ENCODE measurements around the gene MTG2.

Gene MTG2

DNA sequence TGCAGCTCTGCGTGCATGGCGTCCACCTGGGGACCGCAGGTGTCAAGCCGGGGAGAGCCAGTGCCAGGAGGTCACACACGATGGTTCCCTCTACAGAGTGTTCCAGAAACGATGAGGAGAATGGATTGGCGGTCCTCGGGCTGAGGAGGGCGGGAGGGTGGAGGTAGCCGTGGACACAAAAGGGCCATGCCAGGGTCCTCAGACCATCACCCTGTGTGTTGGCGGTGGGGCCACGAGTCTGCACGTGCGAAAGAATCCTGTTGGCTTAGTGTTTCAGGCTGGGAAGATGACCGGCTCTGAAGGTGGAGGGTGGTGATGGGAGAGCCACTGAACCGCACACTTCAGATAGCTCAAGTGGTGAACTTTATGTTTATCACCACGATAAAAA is 23.6 kb downstream of the MTG2 start:
- DNase-seq (ENCODE audit: low read depth, low spot score), result no peak

DNA sequence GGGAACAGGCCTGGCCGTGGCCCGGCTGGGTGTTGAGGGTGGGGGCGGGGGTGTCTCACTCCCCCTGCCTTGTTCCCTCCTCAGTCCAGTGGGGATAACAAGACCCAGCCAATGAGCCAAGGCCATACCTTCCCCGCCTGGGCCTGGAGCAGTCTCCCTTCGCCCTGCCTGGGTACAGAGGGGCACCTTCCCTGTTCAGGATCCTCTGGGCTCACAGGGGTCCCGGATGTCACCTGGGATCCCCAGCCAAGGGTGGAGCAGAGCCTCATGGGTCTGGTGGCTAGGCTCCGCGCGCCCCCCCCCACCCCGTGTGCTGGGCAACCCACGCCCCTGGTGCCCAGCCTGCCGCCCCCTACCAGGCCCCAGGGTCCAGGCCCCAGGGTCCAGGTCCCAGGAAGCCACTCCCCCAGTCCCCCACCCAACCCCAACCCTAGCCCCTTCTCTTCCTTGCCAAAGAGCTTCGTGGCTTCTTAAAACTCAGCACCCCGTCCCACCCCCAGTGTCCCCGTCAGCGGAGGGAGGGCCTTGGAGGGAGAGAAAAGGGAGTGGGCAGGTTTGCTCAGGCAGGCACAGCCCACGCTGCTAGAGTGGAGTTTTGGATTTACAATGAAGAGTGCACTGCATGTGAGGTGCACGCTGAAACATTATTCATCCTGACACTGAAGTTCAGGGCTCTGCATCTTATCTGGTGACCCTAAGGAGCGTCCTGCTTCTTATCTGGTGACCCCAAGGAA is 25.4 kb downstream of the MTG2 start:
- DNase-seq (ENCODE audit: low read depth, low spot score), result no peak

DNA sequence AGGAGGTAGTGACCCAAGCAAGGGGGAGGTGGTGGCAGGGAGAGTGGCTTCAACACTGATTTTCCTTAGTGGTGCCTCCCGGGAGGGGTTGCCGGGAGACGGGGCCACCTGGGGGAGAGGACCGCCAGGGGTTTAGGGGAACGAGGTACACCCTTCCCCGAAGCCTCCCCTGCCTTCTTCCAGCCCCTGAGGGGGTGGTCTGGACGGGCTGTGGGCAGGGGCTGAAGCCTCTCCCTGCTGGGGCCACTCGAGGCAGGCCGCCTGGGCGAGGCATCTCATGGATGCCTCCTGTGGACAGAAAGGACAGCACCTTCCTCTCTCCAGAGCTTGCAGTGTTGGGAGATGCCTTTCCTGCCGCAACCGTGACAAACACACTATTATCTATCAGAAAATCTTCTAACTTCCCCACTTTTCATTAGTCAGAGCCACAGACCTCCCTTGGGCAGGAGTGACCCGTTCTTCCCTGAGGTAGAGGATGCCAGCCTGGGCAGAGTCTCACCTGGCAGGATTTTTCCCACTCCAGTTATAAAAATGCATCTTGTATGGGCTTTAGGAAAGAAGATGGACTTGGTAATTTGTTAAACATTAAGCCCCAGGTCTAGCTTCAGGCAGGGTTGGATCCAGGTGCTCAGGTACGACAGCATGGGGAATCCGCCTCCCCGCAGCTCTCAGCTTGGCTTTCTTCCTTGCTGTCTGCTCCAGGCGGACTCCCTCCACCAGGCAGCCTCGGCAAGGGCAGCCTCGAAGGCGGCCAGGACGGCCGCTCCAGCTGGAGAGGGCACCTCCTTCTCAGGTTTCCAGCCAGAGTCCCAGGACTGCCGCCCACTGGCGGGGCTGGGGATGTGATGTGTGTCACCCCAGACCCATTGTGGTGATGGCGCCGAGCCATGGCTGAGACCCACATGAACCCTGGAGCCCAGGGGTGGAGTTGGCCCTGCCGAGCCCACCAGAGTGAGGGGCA is 26.2 kb downstream of the MTG2 start:
- no peak for DNase-seq (ENCODE audit: low read depth, low spot score)

DNA sequence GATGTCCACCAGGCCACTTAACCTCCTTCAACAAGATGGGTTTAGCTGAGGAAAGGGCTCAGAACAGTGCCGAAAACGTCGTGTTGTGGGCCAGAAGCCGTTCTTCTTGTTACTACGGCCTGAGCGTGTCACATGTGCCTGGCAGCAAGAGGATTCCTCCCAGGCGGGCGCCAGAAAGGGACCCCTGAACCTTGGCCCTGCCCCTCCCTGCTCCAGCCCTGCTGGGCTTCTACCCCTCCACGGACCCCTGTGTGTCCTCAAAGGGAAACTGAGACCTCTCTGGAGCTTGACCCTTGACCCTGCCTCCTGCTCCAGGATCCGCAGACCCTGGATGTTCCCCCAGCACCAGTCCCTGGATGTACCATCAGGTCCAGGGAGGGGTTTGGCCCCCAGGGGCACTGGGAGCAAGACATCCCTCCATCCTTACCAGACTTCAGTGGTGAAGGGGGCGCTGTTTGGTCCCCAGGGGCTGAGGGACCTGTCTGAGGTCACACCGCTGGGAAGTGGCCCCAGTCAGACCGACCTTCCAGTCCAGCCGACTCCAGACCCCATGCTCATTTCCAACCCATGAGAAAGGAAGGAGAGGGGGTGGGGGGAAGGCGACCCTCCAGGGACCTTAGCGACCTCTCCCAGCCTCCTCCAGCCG is 27.1 kb downstream of the MTG2 start:
- no peak for DNase-seq (ENCODE audit: low read depth, low spot score)

DNA sequence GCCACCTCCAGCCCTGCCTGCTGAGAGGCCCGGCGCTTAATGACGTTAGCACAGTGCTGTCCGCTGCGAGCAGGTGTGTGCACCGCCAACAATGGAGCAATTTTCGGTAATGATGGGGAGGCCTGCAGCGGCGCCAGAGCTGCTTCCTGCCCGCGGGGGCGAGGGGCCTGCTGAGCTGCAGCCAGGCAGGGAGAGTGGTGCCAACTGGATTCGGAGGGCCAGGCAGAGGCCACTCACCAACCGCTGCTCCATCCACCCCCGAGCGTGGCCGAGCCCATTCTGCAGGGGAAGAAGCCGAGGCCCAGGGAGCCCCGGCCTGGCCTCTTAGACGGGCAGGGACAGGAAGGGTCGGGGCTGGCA is 27.6 kb downstream of the MTG2 start:
- DNase-seq (ENCODE audit: low read depth, low spot score), result no peak

DNA sequence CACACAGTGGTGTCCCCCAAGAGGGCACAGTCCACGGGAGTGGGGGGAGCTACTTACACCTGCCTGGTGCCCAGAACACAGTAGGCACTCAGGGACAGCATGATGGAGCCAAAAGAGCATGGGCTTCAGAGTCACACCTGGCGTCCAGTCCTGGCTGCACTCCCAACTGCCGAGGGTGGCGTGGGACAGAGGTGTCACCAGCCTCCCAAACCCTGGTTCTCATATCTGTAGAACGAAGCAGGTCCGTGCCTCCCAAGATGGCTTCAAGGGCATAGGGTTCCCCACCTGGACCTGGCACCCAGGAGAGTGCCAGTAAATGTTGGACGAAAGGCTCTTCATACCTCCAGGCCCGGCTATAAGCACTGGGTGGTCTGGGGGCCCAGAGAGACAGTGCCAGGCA is 28.4 kb downstream of the MTG2 start:
- no peak for DNase-seq (ENCODE audit: low read depth, low spot score)

- no peak for DNase-seq (ENCODE audit: low read depth, low spot score)
Observed at GRCh38 chr20:62211769-62212288, 29.0 kb downstream of the MTG2 start.

- DNase-seq (ENCODE audit: low read depth, low spot score), result no peak
Observed at GRCh38 chr20:62212299-62212698, 29.5 kb downstream of the MTG2 start.

DNA sequence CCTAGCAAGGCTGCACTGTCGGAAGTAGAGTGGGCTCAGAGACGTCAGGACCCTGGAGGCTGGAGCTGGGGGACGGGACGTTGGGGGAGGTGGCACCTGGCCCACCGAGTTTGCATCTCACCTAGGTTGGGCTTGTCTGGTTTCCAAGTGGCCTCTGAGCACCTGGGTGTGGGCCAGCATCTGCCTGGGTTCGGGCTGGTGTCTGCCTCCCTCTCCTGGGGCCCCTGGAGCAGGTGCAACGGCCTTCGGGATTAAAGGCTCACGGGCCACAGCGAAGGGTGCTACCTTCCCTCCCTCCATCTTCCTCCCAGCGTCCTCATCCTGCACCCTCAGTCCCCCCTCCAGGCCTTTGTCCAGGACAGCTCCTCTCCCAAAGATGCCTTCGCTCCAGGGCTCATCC is 31.2 kb downstream of the MTG2 start:
- no peak for DNase-seq (ENCODE audit: low read depth, low spot score)

DNA sequence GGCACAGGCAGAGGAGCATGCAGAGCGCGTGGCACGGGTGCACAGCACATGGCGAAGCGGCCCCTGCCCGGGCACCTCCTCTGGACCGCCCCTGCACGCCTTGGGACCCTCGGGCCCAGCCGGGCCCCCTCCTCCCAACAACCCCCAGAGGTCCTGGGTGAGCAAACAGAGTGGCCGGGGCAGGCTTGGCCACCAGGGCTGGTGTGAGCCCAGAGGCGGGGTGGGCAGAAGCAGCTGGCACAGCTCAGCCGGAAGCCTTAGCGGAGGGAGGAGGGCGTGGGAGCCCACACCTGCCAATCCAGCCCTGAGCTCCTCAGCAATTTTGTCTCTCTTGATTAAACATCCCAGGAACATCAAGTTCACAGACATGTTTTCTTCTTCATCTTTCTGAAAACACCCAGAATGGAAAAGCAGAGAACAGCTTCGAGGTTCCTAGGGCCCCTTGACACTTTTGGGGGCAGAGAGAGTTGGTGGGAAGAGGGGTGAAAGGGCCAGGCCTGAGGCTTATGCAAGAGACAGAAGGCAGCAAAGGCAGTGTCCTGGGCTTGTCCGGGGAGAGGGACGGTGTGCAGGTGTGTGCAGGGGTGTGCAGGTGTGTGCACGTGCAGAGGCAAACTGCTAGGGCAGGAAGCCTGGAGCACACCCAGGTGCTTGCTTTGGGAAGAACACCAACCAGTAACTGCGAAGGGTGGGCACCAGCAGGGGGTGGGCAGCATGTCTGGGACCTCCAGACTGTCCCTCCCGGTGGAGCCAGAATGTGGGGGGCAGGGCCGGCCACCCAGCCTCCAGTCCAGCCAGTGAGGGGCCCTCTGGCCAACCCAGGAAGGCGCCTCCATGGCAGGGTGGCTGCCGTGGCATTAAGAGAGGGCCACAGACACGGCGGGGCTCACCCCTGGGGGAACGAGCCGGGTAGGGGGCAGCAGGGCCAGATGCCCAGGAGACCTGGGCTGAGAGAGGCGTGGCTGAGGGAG is 32.5 kb downstream of the MTG2 start:
- no peak for DNase-seq (ENCODE audit: low read depth, low spot score)

DNA sequence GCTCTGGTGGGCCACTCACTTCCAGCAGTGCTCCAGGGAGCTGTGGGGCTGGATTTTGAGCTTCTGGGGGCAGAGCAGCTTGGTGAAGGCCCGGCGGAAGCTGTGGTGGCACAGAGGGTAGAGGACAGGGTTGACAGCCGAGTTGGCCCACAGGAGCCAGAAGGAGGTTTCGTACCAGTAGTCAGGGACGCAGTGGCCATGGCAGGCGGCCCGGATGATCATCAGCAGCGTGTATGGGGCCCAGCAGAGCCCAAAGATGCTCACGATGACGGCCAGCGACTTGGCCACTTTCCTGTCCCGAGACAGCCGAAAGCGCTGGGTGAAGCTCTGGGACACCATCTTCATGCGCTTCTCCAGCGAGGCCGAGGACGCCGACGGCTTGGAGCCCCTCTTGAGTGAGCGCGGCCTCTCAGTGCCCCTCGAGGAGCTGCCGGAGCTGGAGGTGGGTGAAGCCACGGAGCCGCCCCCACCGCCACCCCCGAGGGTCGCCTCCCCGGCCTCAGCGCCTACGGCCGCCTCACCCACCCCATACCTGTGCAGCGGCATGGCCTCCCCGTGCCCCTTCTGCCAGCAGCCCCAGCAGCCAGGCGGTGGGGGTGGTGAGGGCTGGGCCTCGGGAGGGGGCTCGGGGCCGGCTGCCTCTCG is 33.3 kb downstream of the MTG2 start:
- DNase-seq (ENCODE audit: low read depth, low spot score), result no peak

DNA sequence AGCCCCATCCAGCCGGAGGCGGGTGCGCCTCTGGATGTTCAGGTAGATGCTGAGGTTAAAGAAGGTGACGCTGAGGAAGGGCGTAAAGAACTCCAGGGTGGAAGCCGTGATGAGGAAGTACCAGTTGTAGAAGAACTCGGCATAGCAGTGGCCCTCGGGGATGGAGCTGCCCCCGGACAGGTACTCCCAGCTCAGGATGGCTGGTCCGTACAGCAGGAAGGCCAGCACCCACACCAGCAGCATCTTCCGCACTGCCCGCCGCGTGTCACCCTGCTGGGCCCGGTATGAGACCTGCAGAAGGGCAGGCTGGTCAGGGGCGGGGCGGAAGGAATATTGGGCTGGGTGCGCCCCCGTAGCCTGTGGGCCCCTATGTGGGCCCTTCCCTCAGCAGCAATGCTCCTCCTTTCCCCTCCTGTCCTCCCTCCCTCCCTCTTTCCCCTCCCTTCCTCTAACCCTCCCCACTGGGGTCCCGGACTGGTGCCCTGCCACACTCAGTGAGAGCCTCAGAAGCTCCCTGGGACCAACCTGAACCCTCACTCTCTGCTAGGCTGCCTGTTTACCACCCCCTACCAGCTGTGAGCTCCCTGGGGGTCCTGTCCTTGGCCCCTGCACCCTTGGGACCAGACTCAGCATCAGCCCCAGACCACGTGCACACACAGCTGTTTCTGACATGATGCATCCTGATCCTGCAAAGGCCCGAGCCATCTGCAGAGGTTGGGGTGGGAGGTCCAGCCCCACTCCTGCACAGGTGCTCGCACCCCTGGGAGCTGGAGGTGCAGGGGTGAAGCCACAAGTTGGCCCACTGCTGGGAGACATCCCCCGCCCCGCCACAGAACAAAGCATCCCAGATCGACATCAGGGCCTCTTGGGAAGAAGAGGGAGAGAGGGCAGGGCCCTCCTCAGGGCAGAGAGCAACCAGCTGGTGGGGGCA is 34.1 kb downstream of the MTG2 start:
- no peak for DNase-seq (ENCODE audit: low read depth, low spot score)

DNA sequence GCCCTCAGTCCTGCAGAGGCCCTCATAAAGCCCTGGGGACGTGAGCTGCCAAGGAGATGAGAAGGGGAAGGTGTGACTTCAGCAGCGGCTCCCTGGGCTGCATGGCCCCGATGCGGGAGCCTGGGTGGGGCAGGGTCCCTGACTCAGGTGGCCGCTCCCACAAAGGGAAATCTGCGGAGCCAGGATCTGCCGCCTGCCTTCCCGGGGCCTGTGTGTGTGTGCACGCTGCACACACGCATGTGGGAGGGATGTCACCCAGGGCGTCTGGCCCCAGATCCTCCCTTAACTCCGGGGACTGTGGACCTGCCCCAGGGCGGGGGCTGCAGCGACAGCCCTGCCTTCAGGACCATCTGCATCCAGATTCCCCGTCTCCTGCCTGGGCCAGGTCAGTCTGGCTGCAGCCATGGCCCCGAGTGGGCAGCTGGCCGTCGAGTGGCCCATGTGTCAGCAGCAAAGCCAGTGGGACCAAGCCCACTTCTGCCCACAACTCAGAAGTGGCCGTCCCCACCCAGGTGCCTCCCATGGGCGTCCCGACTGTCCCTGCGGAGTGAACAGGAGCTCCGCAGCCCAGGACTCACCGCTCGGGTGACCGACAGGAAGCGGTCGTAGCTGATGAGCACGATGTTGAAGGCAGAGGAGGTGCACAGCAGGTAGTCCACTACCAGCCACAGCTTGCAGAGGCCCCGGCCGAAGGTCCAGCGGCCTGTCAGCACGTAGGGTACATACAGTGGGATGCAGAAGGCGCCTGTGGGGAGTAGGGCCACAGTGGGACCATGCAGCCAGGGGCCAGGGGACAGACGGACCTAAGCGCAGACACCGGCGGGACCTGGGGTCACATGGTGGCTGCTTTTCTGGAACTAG is 35.3 kb downstream of the MTG2 start:
- no peak for DNase-seq (ENCODE audit: low read depth, low spot score)

GRCh38 chr20:62219101-62219991 is 36.5 kb downstream of the MTG2 start:
- DNase-seq (ENCODE audit: low read depth, low spot score), result no peak

- DNase-seq (ENCODE audit: low read depth, low spot score), result no peak
Observed at GRCh38 chr20:62219992-62220665, 37.3 kb downstream of the MTG2 start, which contains the start of gene HRH3. Gene HRH3 (minus strand): TSS chr20:62220278. CDS start chr20:62219970, 308 bp downstream.

DNA sequence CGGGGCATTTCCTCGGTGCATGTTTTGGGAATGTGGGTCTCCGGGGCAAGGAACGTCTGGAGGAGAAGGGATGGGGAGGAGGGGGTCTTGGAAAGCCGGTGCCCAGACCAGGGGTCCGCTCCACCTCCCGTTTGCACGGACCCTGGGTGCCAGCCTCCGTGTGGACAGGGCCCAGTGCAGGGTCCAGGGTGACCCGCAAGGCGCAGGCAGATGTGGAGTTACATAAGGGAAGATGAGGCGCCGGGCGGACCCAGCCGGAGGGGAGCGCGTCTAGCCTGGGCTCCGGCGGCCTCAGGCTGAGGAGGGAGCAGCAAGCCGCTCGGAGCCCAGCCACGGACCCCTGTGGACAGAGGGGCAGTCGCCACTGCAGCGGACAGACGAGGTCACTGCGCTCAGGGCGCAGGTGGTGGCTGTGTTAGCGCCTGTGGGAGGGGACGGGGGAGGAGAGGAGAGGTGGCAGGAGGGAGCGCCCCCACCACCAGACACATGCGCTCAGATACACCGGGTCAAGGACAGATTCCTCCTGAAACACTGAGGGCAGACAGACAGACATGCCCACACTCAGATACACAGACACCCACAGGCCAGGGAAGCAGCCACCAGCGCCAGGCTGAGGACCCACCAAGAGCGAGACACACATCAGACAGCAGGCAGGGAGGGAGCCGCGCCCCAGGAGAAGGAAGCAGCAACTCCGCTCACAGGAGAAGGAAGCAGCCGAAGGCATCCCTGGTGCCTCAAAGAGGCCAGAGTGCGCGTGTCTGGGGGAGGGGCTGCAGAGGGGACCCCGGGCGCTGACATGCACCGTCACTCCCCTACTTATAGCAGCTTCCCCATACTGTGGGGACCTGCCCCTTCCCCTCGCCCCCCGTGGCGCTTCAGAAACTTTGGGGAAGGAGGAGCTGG is 38.1 kb downstream of the MTG2 start:
- DNase-seq (ENCODE audit: low read depth, low spot score), result no peak

All from activated naive CD8-positive, alpha-beta T cell treated with anti-CD3 and anti-CD28 coated beads, Interleukin-2, amount 50 U/mL, for 16 hours (primary cell).